Bronchial epithelial cell (primary cell): ENCODE measurements around the gene ZDHHC11. TPM values are rescaled to one million over a fixed set of nuclear protein-coding genes. Genes with fewer than 3 reads are reported as not detected.

Experiments used
- DNase-seq: peaks from one replicate; pipeline ENCODE4 v3.0.0-alpha.2; 2010; ENCODE audit warnings: low read depth
- FAIRE-seq: peaks from 2 replicates; lab custom pipeline; 2011; peaks lifted over from hg19 to GRCh38; lab: Jason Lieb, UNC
- H3K27me3 ChIP-seq: 2 replicates; pipeline ENCODE4 v1.5.1; 2011; ENCODE audit warnings: low read length; ENCODE audit not compliant: control insufficient read depth, insufficient read depth
- H3K36me3 ChIP-seq: 2 replicates; pipeline ENCODE4 v1.5.1; 2011; ENCODE audit warnings: low read length; ENCODE audit not compliant: control insufficient read depth, insufficient read depth
- H3K4me3 ChIP-seq: 2 replicates; pipeline ENCODE4 v1.5.1; 2011; ENCODE audit warnings: mild to moderate bottlenecking, low read depth, low read length, control low read depth
- total RNA-seq: library from RNA; depleted of rRNA; stranded (reverse); fragments of >200 nt; gene quantifications from 2 replicates; pipeline ENCODE4 v1.2.1, GENCODE V29; 2014
- TF ChIP-seq, protein P1 (sequence below): IDR thresholded peaks from 2 replicates; pipeline ENCODE4 v1.5.1; 2011; ENCODE audit warnings: mild to moderate bottlenecking, moderate library complexity, low read length, control low read depth, inconsistent platforms; ENCODE audit not compliant: insufficient read depth, severe bottlenecking

The ZDHHC11 gene
- total RNA-seq, 1 donor from 2014 or later, result 0.53 TPM

DNA sequence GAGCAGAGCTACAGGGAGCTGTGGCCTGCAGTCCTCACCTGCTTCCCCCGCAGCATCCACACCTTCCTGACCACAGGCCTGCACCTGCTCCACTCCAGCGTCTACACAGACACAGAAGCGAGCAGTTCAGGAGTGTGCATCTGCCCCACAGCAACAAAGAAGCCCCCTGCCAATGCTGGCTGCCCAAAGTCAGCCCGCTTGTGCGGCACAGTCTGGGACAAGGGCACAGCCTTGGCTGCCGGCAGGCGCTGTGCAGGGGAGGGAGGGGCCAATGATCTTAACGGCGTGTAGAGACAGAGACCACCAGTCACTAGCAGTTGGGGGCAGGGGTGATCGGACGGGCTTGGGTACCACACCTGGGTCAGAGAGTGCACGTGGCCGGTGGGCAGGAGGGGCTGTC lies 35.2 kb upstream of the ZDHHC11 start:
- TF ChIP-seq, protein P1, sequence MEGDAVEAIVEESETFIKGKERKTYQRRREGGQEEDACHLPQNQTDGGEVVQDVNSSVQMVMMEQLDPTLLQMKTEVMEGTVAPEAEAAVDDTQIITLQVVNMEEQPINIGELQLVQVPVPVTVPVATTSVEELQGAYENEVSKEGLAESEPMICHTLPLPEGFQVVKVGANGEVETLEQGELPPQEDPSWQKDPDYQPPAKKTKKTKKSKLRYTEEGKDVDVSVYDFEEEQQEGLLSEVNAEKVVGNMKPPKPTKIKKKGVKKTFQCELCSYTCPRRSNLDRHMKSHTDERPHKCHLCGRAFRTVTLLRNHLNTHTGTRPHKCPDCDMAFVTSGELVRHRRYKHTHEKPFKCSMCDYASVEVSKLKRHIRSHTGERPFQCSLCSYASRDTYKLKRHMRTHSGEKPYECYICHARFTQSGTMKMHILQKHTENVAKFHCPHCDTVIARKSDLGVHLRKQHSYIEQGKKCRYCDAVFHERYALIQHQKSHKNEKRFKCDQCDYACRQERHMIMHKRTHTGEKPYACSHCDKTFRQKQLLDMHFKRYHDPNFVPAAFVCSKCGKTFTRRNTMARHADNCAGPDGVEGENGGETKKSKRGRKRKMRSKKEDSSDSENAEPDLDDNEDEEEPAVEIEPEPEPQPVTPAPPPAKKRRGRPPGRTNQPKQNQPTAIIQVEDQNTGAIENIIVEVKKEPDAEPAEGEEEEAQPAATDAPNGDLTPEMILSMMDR, result no peak
- FAIRE-seq (no peak), DNase-seq (no peak)
- Histone ChIP-seq H3K4me3 (no peak overlapping the region), H3K27me3 (no peaks in the 10 kb centered on the region), H3K36me3 (peaks cover 67% of the 10 kb centered on the region)

DNA sequence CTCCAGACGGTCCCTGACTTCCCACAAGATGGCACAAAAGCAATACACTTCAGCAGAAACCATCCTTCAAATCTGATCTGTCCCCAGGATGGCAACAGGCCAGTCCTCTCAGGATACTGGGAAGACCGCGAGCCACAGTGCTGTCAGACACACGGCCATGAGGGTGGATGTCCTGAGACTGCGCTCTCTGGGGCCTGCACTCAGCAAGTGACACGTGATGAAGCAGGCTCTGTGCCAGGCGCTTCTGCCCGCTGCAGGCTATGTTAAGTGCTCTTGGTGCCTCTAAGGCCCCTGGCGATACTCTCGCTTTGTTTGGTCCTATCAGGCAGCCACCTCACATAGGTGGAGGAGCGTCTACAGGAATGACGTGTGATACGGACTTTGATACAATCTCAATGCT lies 34.7 kb upstream of the ZDHHC11 start:
- H3K4me3 ChIP-seq, result no peak overlapping the region
- FAIRE-seq, result no peak
- DNase-seq, result no peak
- TF ChIP-seq, protein P1, result no peak
- H3K36me3 ChIP-seq, result peaks cover 65% of the 10 kb centered on the region
- no peaks in the 10 kb centered on the region for H3K27me3 ChIP-seq

DNA sequence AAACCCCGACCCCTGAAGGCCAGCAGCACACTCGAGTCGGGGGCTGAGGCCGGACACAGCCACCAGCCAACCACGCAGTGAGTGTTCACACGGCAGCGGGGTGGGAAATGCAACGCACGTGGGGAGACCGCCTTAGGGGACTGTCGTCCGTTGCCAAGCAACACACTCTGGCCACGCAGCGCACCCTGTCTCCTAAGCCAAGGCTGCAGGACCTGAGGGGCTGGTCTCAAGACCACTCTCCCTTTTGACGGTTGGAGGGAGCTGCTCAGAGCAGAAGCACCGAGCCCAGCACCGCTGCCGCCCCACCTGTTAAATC lies 34.3 kb upstream of the ZDHHC11 start:
- FAIRE-seq, result no peak
- no peak overlapping the region for H3K4me3 ChIP-seq
- no peak for DNase-seq
- H3K27me3 ChIP-seq, result no peaks in the 10 kb centered on the region
- TF ChIP-seq, protein P1, result no peak
- H3K36me3 ChIP-seq, result peaks cover 61% of the 10 kb centered on the region

DNA sequence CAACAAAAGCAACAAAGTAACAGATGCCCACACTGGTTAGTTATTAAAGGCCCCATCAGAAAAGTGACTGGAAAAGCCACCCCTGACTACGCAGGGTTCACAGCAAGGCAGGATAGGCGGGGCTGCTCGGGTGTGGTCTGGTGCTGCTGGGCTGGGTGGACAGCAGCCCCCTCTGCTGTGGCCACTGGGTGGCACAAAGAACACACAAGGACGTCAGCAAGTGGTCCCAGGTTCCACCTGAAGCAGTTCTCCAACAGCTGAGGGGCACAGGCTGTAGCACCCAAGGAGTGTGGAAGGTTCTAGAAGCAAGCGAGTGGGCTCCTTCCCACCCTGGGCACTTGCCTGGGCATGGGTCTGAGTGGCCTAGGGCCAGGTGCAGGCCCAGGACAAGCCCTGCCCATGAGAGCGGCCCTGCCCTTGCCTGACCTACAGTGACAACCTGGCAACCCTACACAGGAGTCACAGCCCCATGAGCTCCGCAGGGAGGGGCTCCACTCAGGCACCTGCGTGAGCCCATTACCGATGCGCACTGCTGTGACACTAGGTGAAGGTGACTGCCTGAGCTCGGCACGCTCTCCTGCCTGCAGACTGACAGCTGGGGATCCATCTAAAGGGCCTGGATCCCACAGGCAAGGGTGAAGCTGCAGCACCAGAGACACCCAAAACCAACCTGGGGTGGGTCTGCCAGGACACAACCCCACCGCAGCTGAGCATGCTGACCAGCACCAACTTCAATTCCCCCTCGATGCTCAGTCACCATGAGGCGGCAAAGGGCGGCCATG lies 33.8 kb upstream of the ZDHHC11 start:
- H3K36me3 ChIP-seq, result peaks cover 58% of the 10 kb centered on the region
- H3K27me3 ChIP-seq, result no peaks in the 10 kb centered on the region
- DNase-seq (no peak), FAIRE-seq (no peak)
- H3K4me3 ChIP-seq, result no peak overlapping the region
- TF ChIP-seq, protein P1, result no peak

DNA sequence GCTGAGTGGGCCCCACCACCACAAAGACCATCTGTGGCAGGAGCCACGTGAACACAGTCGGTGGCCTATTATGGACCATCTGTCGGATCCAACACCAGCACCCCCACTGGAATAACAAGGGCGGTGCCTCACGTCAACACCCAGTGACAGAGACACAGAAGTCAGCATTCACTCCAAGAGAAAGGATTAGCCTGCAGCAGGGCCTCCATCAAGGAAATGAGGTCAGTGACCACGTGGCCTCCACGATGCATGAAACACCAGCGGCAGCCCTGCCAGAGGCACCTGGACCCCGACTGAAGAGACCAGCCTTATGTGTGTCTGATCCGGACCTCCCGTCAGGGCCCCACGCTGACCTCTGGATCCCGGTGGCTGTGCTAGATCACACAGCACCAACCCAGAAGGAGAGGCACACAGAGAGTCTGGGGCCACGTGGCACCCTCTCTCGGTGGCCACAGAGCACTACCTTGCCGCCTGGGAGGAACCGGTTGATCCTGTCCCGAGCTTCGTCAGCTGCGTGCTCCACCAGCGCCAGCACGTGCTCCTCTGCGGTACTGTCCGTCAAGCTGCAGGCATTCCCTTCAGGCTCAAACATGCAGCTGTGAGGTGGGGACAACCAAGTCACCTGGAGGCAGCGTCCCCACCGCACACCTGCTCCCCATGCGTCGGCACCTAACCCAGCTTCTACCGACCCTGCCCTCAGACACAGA lies 32.8 kb upstream of the ZDHHC11 start:
- peaks cover 51% of the 10 kb centered on the region for H3K36me3 ChIP-seq
- no peak overlapping the region for H3K4me3 ChIP-seq
- no peak for DNase-seq
- H3K27me3 ChIP-seq, result no peaks in the 10 kb centered on the region
- TF ChIP-seq, protein P1, result no peak
- no peak for FAIRE-seq
